ENCODE results near the gene SUSD6. TPM values are rescaled to one million over a fixed set of nuclear protein-coding genes. Genes with fewer than 3 reads are reported as not detected.
"Not testable (repeated sequence)": the region's sequence is repeated elsewhere in the genome, so short reads cannot be mapped to it uniquely, and the experiment has no call there.

SUSD6 gene
- total RNA-seq, 2 experiments from 2014 or later = 53.3 to 56.9 TPM

DNA sequence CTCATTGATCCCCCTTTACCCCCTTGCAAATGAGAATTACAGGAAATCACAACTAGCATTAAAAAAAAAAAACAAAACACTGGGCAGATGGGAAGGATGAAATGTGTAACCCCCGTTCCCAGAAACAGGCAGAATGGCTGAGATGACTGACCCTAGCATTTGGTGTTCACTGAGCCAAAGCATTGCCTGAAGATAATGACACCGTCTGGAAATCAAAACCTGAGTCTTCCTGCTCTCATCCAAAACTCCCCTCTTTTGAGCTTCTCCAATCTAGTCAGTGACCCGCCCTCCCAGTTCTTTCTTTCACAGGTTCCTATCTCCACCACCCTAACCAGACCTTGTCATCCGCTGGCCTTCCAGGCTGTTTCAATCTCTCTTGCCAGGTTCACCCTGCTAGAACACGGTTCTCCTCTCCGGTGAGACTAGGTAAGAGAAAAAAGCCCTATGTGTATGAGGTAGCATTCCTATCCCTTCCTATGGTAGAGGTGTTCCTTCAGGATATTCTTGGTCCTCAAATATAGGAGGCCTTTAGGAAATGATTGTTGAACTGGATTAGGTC, 21.3 kb downstream of the SUSD6 start:
- ChIA-PET POLR2A (interaction anchor here (0.7 kb wide), 1 partner anchor 949 kb away, joined by 6 read pairs; no protein-coding TSS in a partner anchor), CTCF (interaction anchor here (0.6 kb wide), 1 partner anchor 29 kb away, joined by 3 read pairs; no protein-coding TSS in a partner anchor)

DNA sequence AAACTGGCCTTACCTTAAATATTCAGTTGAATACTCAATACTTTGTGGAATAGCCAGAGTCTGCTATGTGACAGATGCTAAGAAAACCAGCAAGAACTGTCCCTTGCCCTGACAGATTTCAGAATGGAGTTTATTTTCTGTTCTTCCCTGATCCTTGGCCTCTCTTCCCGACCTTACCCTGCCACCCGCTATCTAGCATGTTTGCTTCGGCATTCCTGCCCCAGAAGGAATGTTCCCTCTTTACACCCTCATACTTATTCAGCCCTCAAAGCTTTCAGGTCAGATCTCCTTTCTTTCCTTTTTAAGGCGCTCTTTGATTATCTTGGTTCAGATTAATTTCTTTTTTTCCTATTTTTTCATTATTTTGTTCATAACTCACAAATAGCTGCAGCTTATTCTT, 21.8 kb downstream of the SUSD6 start:
- POLR2A ChIA-PET = no interaction called here
- CTCF ChIA-PET = no interaction called here

DNA sequence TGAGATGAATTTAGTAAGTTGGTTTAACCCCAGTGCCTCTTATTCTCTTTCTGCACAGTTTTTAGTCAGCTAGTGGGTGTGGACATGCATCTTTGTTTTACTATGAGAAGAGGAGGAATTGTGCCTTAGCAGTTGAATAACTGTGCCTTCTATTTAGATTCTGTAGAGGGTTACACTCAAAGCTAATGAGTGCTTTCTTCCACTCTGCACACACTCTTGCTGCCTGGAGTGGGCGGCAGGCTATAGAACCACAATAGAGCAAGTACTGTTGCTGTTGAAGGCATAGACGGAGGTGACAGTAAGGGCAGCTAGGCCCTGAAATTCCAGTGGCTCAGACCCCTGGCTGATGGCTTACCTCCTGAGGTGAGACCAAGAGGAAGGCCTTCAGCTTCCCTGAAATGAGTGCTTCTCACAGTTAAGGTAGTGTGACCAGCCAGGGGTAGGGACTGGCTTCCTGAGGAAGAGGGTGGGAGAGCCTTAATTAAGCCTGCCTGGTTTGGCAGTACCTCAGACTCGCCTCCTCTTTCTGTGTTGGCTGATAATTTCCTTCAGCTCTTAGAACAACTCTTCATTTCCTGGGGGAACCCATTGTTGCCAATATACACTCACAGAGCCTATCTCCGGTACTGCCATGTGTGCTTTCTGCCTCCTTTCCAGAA, 24.7 kb downstream of the SUSD6 start:
- POLR2A ChIA-PET = interaction anchor here (0.6 to 1.2 kb wide), 7 partner anchors 17 to 69 kb away, joined by 3 to 6 read pairs (median 4); partner anchors contain the start of gene SUSD6
- CTCF ChIA-PET = interaction anchor here (0.8 to 2.8 kb wide), 6 partner anchors 11 to 91 kb away, joined by 3 to 7 read pairs (median 4); no protein-coding TSS in a partner anchor

DNA sequence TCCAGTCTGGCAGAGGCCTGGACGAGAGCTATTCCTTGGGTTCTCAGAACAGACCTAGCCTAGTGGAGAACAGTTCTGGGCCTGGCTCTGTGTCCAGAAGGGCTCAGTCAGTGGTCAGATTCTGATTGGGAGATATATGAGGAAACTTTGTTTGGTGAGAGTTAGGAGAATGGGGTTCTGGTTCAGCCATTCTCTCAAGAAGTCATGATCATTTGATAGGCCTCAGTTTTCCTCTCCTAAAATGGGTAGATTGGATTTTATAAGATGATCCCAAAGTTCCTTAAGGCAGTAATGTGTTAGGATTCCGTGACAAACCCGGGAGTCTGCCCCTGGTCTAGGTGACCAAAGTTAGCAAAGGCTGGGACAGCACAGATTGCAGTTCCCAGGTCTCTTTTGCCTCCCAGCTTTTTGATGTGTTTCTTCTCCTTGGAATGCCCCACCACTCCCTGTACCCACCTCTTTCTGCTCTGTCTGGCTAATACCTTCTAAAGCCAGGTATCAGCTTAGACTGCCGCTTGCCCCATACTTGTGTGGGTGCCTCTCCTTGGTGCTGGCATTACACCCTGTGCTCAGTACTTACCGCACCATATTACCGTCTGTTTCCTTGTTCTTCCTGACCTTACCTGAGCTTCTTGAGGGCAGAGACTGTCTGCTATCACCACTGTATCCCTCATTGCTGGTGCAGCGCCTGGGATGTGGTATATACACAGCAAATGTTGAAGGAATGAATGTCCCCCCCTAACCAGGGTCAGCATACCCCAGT, 25.5 kb downstream of the SUSD6 start:
- ChIA-PET POLR2A (interaction anchor here (0.6 to 1.2 kb wide), 6 partner anchors 9 to 48 kb away, joined by 3 to 6 read pairs (median 4); partner anchors contain the start of gene SUSD6), CTCF (interaction anchor here (0.8 to 2.8 kb wide), 8 partner anchors 7 to 90 kb away, joined by 3 to 8 read pairs (median 4); no protein-coding TSS in a partner anchor)

DNA sequence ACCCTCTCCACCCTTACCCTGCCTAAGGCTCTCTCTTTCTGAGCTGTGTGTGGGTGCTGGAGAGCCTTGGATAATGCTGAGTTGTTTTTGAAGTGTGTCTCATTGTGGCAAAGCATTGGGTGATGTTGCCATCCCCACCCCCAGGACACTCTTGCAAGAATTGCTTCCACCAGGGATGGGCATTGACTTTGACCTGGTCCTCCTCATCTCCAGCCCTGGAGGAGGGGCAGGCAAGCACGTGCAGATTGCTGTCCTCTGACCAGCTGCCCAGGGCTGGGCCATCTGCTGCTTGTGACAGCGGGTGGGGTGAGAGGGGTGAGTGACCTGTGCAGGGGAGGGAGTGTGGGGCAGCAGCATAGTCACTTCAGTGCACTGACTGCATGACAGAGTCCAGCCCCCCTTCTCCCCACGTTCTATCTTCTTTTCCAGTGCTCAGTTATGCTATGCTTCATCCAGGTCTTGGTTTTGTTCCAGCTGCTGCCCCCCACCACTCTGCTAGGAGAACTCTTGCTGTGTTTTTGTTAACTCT, 26.2 kb downstream of the SUSD6 start:
- POLR2A ChIA-PET = interaction anchor here (0.6 to 1.0 kb wide), 2 partner anchors 9 to 37 kb away, joined by 3 to 4 read pairs; no protein-coding TSS in a partner anchor
- CTCF ChIA-PET = interaction anchor here (1.0 to 1.8 kb wide), 5 partner anchors 8 to 36 kb away, joined by 3 to 8 read pairs (median 4); no protein-coding TSS in a partner anchor

DNA sequence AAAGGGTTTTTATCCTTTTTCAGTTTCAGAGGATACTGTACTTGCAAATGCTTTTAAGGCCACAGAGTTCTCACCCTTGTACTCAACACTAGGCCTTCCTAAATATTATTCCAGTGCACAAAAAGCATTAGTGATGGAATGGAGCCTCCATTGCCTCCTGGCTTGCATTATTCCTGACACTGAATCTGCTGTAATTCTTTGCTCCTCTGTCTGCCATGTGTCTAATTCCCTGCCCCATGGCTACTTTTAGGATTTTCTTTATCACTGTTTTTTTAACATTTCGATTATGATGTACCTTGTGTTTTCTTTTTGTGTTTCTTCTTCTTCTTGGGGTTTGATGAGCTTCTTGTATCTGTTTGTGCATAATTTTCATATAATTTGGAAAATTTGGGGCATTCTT, 29.5 kb downstream of the SUSD6 start:
- ChIA-PET POLR2A (no interaction called here), CTCF (interaction anchor here (1.1 kb wide), 1 partner anchor 21 kb away, joined by 3 read pairs; no protein-coding TSS in a partner anchor)

DNA sequence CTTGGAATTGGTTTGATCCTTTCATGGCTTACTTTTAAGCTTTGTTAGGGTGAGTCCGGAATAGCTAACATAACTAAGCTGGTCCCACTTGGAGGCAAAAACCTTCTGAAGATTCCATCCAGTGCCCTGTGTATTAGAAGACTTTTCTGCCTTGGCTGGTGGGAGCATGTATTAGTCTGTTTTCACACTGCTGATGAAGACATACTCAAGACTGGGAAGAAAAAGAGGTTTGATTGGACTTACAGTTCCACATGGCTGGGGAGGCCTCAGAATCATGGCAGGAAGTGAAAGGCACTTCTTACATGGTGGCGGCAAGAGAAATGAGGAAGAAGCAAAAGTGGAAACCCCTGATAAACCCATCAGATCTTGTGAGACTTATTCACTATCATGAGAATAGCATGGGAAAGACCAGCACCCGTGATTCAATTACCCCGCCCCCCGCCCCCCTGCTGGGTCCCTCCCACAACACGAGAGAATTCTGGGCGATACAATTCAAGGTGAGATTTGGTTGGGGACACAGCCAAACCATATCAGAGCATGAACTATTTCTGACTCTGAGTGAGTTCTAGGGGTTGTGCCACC, 30.9 kb downstream of the SUSD6 start:
- POLR2A ChIA-PET = not testable (repeated sequence)
- CTCF ChIA-PET = interaction anchor here (1.1 kb wide), 1 partner anchor 22 kb away, joined by 3 read pairs; no protein-coding TSS in a partner anchor

DNA sequence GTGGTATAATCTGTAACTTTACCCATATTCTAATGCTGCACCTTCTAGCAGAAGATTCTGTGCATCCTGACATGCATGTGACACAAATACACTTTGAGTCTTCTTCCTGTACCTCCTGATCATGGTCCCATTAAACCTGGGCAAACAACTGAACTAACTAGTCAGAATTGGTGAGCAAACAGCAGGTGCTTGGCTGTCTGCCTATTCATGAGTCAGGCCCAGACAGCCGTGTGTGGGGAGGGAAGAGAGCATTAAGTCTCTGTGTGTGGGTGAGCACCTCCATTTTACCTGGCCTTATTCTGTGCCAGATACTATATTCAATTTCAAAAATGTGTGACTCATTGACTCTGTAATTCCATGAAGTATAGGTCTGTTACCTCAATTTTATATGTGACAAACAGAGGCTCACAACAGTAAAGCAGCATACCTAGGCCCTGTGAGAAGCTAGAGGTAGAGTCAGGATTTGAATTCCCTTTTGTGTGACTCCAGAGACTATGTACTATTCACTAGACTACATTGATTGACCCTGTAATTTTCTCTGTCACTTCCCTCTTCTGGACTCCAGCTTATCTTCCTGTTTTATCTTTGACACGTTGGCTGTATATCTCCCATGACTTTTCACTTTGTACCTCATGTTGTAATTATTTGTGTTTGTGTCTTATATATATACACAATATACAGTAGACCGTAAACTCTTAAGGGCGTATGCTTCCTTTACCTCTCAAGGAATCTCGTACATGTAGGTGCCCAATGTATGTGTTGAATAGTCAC, 32.2 kb downstream of the SUSD6 start:
- ChIA-PET CTCF (no interaction called here), POLR2A (no interaction called here)

DNA sequence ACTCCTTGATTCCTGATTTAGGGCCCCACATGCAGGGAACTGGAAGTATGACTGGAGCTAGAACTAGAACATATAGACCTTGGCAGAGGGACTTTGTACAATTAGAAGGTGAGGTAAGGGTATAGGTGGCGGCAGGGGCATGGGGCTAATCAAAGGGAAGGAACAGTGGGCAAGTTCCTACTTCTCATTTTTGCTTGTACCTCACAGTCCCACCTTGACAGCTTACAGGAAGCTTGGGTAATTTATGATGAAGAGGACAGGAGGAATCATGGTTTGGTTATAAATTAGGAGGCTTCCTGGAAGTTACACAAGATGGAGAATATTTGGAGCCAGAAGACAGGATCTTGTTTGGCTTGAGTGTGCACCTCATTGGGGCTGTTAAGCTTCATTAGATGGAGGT, 33.4 kb downstream of the SUSD6 start:
- ChIA-PET CTCF (interaction anchor here (0.8 kb wide), 1 partner anchor 13 kb away, joined by 3 read pairs; no protein-coding TSS in a partner anchor), POLR2A (no interaction called here)

DNA sequence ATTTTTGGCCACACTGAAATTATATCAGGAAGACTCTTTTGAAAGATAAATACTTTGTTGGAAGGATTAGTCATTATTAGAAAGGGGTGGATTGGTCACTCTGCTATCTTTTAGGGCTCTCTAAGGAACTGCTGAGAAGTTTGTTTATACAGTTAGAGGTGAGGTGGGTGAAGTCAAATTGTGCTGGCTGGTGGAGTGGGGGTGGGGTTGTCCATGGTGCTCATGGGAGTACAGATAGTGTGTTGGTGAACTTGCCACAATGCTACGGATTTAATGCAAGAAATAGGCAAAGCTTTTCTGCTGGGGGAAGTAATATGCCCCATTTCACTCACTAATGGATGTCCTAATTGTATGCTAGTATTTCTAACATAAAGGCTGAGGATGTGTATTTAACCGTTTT, 35.8 kb downstream of the SUSD6 start:
- ChIA-PET POLR2A (interaction anchor here (0.7 kb wide), 2 partner anchors 188 to 190 kb away, joined by 3 to 9 read pairs; no protein-coding TSS in a partner anchor), CTCF (no interaction called here)

DNA sequence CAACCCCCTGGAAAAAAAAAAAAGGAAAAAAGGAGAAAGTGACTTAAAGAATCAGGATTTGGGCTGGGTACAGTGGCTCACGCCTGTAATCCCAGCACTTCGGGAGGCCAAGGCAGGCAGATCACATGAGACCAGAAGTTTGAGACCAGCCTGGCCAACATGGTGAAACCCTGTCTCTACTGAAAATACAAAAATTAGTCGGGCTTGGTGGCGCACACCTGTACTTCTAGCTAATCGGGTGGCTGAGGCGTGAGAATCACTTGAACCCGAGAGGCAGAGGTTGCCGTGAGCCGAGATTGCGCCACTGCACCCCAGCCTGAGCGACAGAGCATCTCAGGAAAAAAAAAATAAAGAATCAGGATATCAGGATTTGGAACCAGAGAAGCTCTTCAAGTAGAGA, 36.2 kb downstream of the SUSD6 start:
- POLR2A ChIA-PET = interaction anchor here (0.7 kb wide), 1 partner anchor 188 kb away, joined by 3 read pairs; no protein-coding TSS in a partner anchor
- CTCF ChIA-PET = not testable (repeated sequence)

DNA sequence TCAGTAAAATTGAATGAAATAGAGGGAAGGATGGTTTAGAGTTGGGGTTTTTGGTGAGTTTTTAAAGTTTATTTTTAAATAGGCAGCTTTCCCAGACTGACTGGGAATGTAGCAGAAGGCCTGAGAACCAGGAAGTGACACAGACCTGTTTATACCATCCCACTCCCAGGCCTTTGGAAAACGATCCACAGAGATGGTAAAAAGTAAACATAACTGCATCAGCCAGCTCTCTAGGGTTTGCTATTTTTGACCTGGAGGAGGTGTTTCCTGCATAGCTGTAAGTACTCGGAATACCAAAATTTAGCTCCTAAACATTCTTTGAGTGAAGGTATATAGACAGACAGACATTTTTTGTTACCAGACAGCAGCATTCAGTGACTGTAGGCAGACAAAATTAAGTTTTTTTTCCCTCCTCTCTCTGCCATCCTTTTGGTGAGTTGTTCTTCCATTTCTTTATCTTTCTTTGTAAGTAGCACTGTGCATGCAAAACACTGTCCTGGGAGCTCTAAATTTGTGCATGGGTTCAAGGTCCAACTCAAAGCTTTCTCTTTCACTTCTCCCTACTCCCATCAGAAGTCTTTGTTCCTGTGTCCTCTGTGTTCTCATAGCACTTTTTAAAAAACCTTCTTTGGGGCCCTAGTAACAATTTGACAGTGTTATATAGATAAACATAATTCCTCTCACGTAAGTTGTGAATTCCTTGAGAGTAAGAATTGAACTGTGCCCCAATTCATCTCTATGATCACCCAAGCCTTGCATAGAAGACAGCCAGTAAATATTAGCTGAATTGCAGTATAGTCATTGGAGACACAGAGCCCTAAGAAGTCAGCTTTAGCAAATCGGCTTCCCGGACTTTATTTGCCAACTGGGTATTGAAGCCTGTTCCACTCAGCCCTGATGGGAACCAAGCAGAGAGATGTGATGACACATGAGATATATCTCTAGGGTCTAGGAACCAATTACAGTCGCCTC, 37.4 kb downstream of the SUSD6 start:
- ChIA-PET CTCF (interaction anchor here (0.5 kb wide), 1 partner anchor 20 kb away, joined by 3 read pairs; no protein-coding TSS in a partner anchor), POLR2A (no interaction called here)

DNA sequence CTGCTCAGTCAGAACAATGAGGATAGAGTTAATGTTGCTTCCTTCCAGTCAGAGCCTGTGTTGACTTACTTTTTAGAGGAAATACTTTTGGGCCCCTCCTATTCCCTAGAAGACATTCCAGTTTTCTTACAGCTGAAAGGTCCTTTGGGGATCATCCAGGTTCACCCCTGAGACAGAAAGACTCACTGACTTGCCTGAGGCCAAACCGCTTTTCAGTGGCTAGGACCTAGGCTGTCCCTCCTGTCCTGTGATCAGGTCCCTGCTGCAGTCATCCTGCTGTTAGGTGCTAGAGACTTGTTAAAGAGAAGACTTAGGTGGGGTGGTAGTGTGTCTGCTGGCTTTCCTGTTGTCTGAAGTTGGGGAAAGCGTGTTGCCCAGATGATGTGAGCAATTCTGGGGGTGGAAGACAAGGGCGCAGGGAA, 39.6 kb downstream of the SUSD6 start:
- CTCF ChIA-PET = no interaction called here
- POLR2A ChIA-PET = no interaction called here

DNA sequence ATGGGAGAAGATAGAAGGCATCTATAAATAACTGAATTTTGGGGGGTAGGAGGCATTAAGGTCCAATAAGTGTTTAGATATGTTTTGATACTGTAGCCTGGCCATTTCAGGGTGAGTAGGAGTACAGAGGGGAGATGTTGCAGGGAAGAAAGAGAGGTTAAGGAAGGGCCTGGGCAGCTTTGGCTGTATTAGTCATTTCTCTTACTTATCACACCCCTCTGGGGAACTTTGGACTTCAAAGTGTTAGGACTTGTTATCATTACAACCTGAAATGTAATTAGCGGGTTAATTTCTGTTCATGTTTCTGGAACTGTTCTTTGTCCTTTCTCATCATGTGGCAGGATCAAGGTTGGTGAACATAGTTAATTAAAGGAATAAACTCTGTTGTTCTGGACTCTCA, 40.3 kb downstream of the SUSD6 start:
- CTCF ChIA-PET = interaction anchor here (1.2 kb wide), 1 partner anchor 13 kb away, joined by 4 read pairs; no protein-coding TSS in a partner anchor
- POLR2A ChIA-PET = no interaction called here

DNA sequence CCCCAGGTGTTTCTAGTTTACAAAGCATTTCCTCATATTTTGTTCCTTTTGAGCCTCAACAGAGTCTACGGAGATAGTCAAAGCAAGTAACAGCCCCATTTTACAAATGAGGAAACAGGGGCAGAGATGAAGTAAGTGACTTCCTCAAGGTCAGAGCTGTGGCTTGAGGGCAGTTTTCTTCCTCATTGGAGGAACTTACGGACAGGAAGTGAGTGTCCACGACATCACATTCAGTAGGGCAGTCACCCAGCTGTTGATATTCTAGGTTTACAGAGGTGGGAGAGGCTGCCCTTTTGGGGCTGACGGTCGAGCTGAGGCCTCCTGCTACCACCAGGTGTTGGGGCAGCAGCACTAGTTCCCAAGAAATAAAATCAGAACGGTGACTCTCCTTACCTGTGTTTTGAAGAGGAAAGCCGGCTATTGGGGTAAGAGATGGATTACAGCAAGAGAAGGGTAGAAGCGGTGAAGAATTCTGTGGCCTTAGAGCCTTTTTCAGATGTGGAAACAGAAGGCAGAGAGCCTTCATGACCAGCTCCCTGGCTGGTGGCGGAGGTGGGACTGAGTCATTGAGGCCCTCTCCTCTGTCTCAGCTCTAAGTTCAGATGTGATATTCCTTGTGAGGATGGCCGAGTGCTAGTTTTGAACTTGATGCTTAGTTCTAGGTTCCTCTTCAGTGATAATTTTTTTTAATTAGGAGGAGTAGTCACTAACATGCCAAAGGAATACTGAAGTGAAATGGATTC, 41.7 kb downstream of the SUSD6 start:
- POLR2A ChIA-PET = interaction anchor here (0.7 kb wide), 1 partner anchor 16 kb away, joined by 4 read pairs; no protein-coding TSS in a partner anchor

DNA sequence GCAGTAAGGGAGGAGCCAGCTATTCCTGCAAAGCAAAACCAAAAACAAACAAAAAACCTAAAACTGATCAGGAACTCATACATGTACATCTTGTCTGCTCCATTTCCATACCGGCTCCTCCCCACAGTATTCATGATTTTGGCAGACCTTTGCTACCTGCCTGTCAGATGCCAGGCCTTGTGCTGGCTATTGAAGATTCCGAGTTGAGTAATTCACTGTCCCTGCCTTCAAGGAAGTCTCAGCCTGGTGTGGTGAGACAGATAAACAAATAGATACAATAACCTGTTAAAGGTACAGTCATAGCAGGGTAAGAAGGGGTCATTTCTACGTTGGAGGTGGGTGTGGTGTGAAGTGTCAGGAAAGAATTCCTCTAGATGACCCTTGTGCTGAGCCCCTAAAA, 42.7 kb downstream of the SUSD6 start:
- ChIA-PET POLR2A (no interaction called here), CTCF (interaction anchor here (0.7 to 1.3 kb wide), 2 partner anchors 17 to 72 kb away, joined by 5 to 8 read pairs; no protein-coding TSS in a partner anchor)

More for the DNA sequence above, 41.7 kb downstream of the SUSD6 start:
- CTCF ChIA-PET = interaction anchor here (1.2 to 1.3 kb wide), 3 partner anchors 15 to 17 kb away, joined by 3 to 8 read pairs (median 4); no protein-coding TSS in a partner anchor

All from activated CD8-positive, alpha-beta memory T cell treated with anti-CD3 and anti-CD28 coated beads for 36 hours (primary cell).